H1 (cell line): ENCODE results near the gene RAB7B.

Experiments
- BACH1 ChIP-seq: IDR thresholded peaks from 2 replicates; pipeline ENCODE4 v1.6.1; 2012; ENCODE audit warnings: low read length, improper control_type of control experiment
- CEBPB ChIP-seq: IDR thresholded peaks from 2 replicates; pipeline ENCODE4 v1.6.1; 2012; ENCODE audit warnings: low read depth, low read length
- CTCF ChIP-seq, 3 experiments: IDR thresholded peaks; 1 replicate in 2 of 3; 2 replicates in 1 of 3; pipeline versions ENCODE4 v1.5.1 to v1.6.1; 2011; ENCODE audit warnings: low read length in 3 of 3, mild to moderate bottlenecking in 3 of 3, inconsistent platforms in 2 of 3, low read depth in 1 of 3, moderate library complexity in 1 of 3; ENCODE audit not compliant: insufficient read depth in 1 of 3; ENCODE audit errors: control extremely low read depth in 1 of 3
- EZH2 ChIP-seq: fragments of 200-600 bp; sonication (generic); IDR thresholded peaks from 2 replicates; pipeline ENCODE4 v1.7.1; 2012; ENCODE audit warnings: low read depth, mild to moderate bottlenecking, moderate library complexity, low read length, inconsistent platforms; ENCODE audit not compliant: severe bottlenecking
- MAX ChIP-seq: IDR thresholded peaks from 2 replicates; pipeline ENCODE4 v1.6.1; 2012; ENCODE audit warnings: inconsistent platforms
- POLR2AphosphoS5 ChIP-seq: IDR thresholded peaks from 2 replicates; pipeline ENCODE4 v1.6.1; 2011; ENCODE audit warnings: low read depth, low read length
- POU5F1 ChIP-seq: IDR thresholded peaks from 2 replicates; pipeline ENCODE4 v1.6.1; 2011; ENCODE audit warnings: low read depth, mild to moderate bottlenecking, low read length, moderate library complexity
- RAD21 ChIP-seq, 2 experiments: IDR thresholded peaks in 1 of 2; conservative IDR thresholded peaks in 1 of 2; 2 replicates each; pipeline ENCODE4 v1.6.1; 2011; ENCODE audit warnings: low read depth in 2 of 2, low read length in 2 of 2, improper control_type of control experiment in 1 of 2, inconsistent platforms in 1 of 2, mild to moderate bottlenecking in 1 of 2, moderate library complexity in 1 of 2
- SRF ChIP-seq: IDR thresholded peaks from 2 replicates; pipeline ENCODE4 v1.6.1; 2011; ENCODE audit warnings: mild to moderate bottlenecking, low read depth, low read length, moderate library complexity
- SUZ12 ChIP-seq: fragments of 200-600 bp; sonication (generic); IDR thresholded peaks from 2 replicates; pipeline ENCODE4 v1.6.1; 2012; ENCODE audit warnings: mild to moderate bottlenecking, inconsistent platforms, low read length, moderate library complexity, mixed read lengths
- TAF1 ChIP-seq: IDR thresholded peaks from 2 replicates; pipeline ENCODE4 v1.6.1; 2011; ENCODE audit warnings: mild to moderate bottlenecking, low read depth, low read length
- TCF12 ChIP-seq: IDR thresholded peaks from 2 replicates; pipeline ENCODE4 v1.6.1; 2011; ENCODE audit warnings: low read depth, mild to moderate bottlenecking, low read length
- YY1 ChIP-seq: IDR thresholded peaks from 2 replicates; pipeline ENCODE4 v1.6.1; 2011; ENCODE audit warnings: low read depth, mild to moderate bottlenecking, low read length

GRCh38 chr1:206047271-206047670 lies 44.1 kb upstream of the RAB7B start:
- TF ChIP-seq CTCF (IDR thresholded peaks at IDR 0.05; ENCODE audit: control extremely low read depth in 1 of 3, insufficient read depth in 1 of 3, low read depth in 1 of 3, low read length in 3 of 3) = no peak
- TF ChIP-seq RAD21 (IDR thresholded peaks at IDR 0.05 in 1 of 2, conservative IDR thresholded peaks at IDR 0.05 in 1 of 2; ENCODE audit: low read depth in 2 of 2, low read length in 2 of 2) = no peak
- TF ChIP-seq EZH2 = no peak
- TF ChIP-seq CEBPB = no peak
- no peak for TF ChIP-seq TCF12
- TF ChIP-seq TAF1 = no peak
- no peak for TF ChIP-seq MAX
- TF ChIP-seq BACH1 = no peak
- TF ChIP-seq SUZ12 = no peak
- TF ChIP-seq SRF = no peak
- no peak for TF ChIP-seq POU5F1
- TF ChIP-seq POLR2AphosphoS5 = no peak
- no peak for TF ChIP-seq YY1
